Heart left ventricle (tissue), 16 donors: ENCODE measurements around the gene PPP1R2. TPM values are rescaled to one million over a fixed set of nuclear protein-coding genes. Genes with fewer than 3 reads are reported as not detected.
A peak's percentile ranks its signal among the peaks of the same experiment; 100 is the strongest.

Experiments used
- ATAC-seq, 4 donors: fragments of 200-7000 bp; cut with Tn5 transposase; one replicate each; pipeline ENCODE4 v1.9.1; 2020 to 2022; ENCODE audit warnings: moderate library complexity in 4 of 4, mild to moderate bottlenecking in 3 of 4, moderate number of reproducible peaks in 1 of 4
- DNase-seq, 5 donors: peaks; one replicate each; pipeline ENCODE4 v3.0.0-alpha.2; 2020
- H3K27ac ChIP-seq, 12 donors: fragments of 200-600 bp; sonication (generic) in 4 of 12; one replicate each; pipeline versions ENCODE4 v1.5.0 to v1.8.0; 2016 to 2022; ENCODE audit warnings: mild to moderate bottlenecking in 2 of 12
- H3K27me3 ChIP-seq, 9 donors: fragments of 200-600 bp; sonication (generic) in 2 of 9; one replicate each; pipeline versions ENCODE4 v1.5.1 to v1.8.0; 2016 to 2022; ENCODE audit warnings: mild to moderate bottlenecking in 3 of 9
- H3K36me3 ChIP-seq, 9 donors: fragments of 200-600 bp; sonication (generic) in 2 of 9; one replicate each; pipeline versions ENCODE4 v1.5.0 to v1.8.0; 2018 to 2022; ENCODE audit warnings: mild to moderate bottlenecking in 2 of 9
- H3K4me1 ChIP-seq, 12 donors: fragments of 200-600 bp; sonication (generic) in 4 of 12; one replicate each; pipeline versions ENCODE4 v1.5.0 to v1.8.0; 2016 to 2022; ENCODE audit warnings: mild to moderate bottlenecking in 3 of 12
- H3K4me3 ChIP-seq, 12 donors: fragments of 200-600 bp; sonication (generic) in 4 of 12; one replicate each; pipeline versions ENCODE4 v1.5.0 to v1.8.0; 2017 to 2022; ENCODE audit warnings: mild to moderate bottlenecking in 9 of 12, moderate library complexity in 4 of 12
- H3K9me3 ChIP-seq, 12 donors: fragments of 200-600 bp; sonication (generic) in 4 of 12; one replicate each; pipeline versions ENCODE4 v1.5.0 to v1.8.0; 2016 to 2022; ENCODE audit warnings: mild to moderate bottlenecking in 1 of 12
- CTCF ChIP-seq, 12 donors: fragments of 200-600 bp; sonication (generic) in 4 of 12; IDR thresholded peaks; one replicate each; pipeline versions ENCODE4 v1.5.0 to v1.8.0; 2018 to 2022; ENCODE audit warnings: antibody characterized with exemption in 12 of 12, mild to moderate bottlenecking in 5 of 12
- POLR2A ChIP-seq, 2 donors: fragments of 450-650 bp; IDR thresholded peaks; one replicate each; pipeline ENCODE4 v1.6.1; 2017; ENCODE audit warnings: antibody characterized with exemption in 2 of 2, mild to moderate bottlenecking in 2 of 2, moderate library complexity in 2 of 2
- WGBS, 4 donors: extraction: QIAGEN DNeasy Blood & Tissue Kit in 2 of 4; methylation state at CpG; one replicate each; pipeline versions ENCODE4 v1.1.5 to v1.1.7; 2013 to 2018; 5-methylcytosine and 5-hydroxymethylcytosine counted together
- intact Hi-C, 10 donors: fragments of 100-400 bp; cut with DNase I; formaldehyde crosslinking; loops; one replicate each; pipeline versions ENCODE4 v1.11.1 to v1.14.2; 2022
- polyA plus RNA-seq, 2 donors: library from polyadenylated mRNA; stranded (reverse); fragments of 200-250 nt; gene quantifications; one replicate each; pipeline ENCODE4 v1.2.3, GENCODE V29; 2013
- total RNA-seq, 9 donors: library from RNA; depleted of rRNA in 2 of 9; stranded (reverse); fragments of >200 nt in 2 of 9; fragmentation: NEBNext Ultra II Directional in 3 of 9; extraction: Animal tissue kit (Norgen Biotek cat#: 25700) in 3 of 9; gene quantifications; one replicate each; pipeline versions ENCODE4 v1.1.0 to v1.2.4, GENCODE V29; 2016 to 2023
- donor health status: ischemic (EF 13 %, LVEDD 7.1; RV severe dilation, severe dysfunction).
- donor health status: healthy with polysubstance abuse.
- donor health status: DM: no; HTN: yes; CAD: no.
- donor health status: DM: no; HTN: no; CAD: no.
- donor health status: ischemic (EF 25% LVEDD 6.9; RV normal size, moderate dysfunction).
- donor health status: ischemic (EF 25% LVEDD 5.7; RV mildly dilated, moderate dysfunction).
- donor health status: healthy.
- donor health status: DM: yes; HTN: yes; CAD: no.
- donor health status: ischemic (EF 35%, LVEDD 5.7; RV mildly dilated, moderate dysfunction).
- donor health status: nonischemic (EF 11% LVEDD 7.7; RV severe dilation, severe dysfunction).
- donor health status: DM: yes; HTN: yes; CAD: no.
- donor health status: PGD.
- donor health status: ischemic (EF 29% LVEDD 5.4; RV normal size, mild dysfunction).
- donor health status: nonischemic (EF 23%, LVEDD 6.1; RV moderate dilation, normal function).

The PPP1R2 gene
- total and polyA plus RNA-seq, 11 donors = 16.8 to 63.6 (median 43.9) TPM

- ATAC-seq (no peak), DNase-seq (no peak)
- Histone ChIP-seq H3K36me3 (no peaks in the 10 kb centered on the region), H3K27me3 (peaks cover 0 to 10% (median 0%) of the 10 kb centered on the region in 9 donors), H3K27ac (no peak overlapping the region), H3K4me3 (no peak overlapping the region), H3K9me3 (peaks cover 0 to 10% (median 0%) of the 10 kb centered on the region in 12 donors), H3K4me1 (peaks cover 0 to 28% (median 6%) of the 10 kb centered on the region in 12 donors)
- TF ChIP-seq CTCF (IDR thresholded peaks at IDR 0.05) = no peak
- TF ChIP-seq POLR2A (IDR thresholded peaks at IDR 0.05) = no peak
- 66 to 89% (median 74%) methylated on average over 5 of the region's 5 CpGs for WGBS, 4 donors
- intact Hi-C loops = no loop called here
These were observed 44.7 kb upstream of the PPP1R2 start for GRCh38 chr3:195587824-195588223.

- DNase-seq (no peak), ATAC-seq (no peak)
- H3K36me3 ChIP-seq = no peaks in the 10 kb centered on the region
- intact Hi-C loops = no loop called here
- peaks cover 0 to 10% (median 0%) of the 10 kb centered on the region in 12 donors for H3K9me3 ChIP-seq
- H3K27ac ChIP-seq = no peak overlapping the region
- WGBS, 4 donors = 87 to 95% (median 88%) methylated on average over 4 of the region's 4 CpGs
- no peak overlapping the region for H3K4me3 ChIP-seq
- H3K27me3 ChIP-seq = peaks cover 0 to 10% (median 0%) of the 10 kb centered on the region in 9 donors
- TF ChIP-seq CTCF (IDR thresholded peaks at IDR 0.05) (no peak), POLR2A (IDR thresholded peaks at IDR 0.05) (no peak)
- H3K4me1 ChIP-seq = peaks cover 0 to 28% (median 6%) of the 10 kb centered on the region in 12 donors
These were observed 44.3 kb upstream of the PPP1R2 start for GRCh38 chr3:195587406-195587805.

GRCh38 chr3:195584543-195584870, 41.4 kb upstream of the PPP1R2 start:
- Histone ChIP-seq H3K4me3 (peak overlapping the region in 9 of 12 donors; percentile 20 to 55 (median 35)), H3K9me3 (peaks cover 0 to 6% (median 0%) of the 10 kb centered on the region in 12 donors), H3K27ac (peak overlapping the region; percentile 43 to 81 (median 68)), H3K36me3 (peaks cover 0 to 5% (median 0%) of the 10 kb centered on the region in 9 donors), H3K4me1 (peaks cover 0 to 29% (median 9%) of the 10 kb centered on the region in 12 donors), H3K27me3 (peaks cover 0 to 10% (median 0%) of the 10 kb centered on the region in 9 donors)
- DNase-seq (no peak), ATAC-seq (no peak)
- intact Hi-C loops = no loop called here
- TF ChIP-seq CTCF (IDR thresholded peaks at IDR 0.05) (no peak), POLR2A (IDR thresholded peaks at IDR 0.05) (no peak)
- 56 to 63% (median 60%) methylated on average over 4 of the region's 4 CpGs for WGBS, 4 donors

GRCh38 chr3:195583831-195584542, 40.9 kb upstream of the PPP1R2 start, which contains the start of gene APOD:
Gene APOD, minus strand, starts transcription at chr3:195583940. Its CDS starts 4,479 bp downstream, at chr3:195579461.
- H3K4me1 ChIP-seq = peaks cover 0 to 29% (median 9%) of the 10 kb centered on the region in 12 donors
- H3K4me3 ChIP-seq = peak within 1 kb of the TSS in 11 of 12 donors; percentile 2 to 55 (median 36)
- 33 to 49% (median 42%) methylated on average over 16 of the region's 16 CpGs for WGBS, 4 donors
- intact Hi-C loops = no loop called here
- ATAC-seq (peak; percentile 72 to 91 (median 78)), DNase-seq (peak; percentile 65 to 81 (median 76))
- H3K9me3 ChIP-seq = peaks cover 0 to 2% (median 0%) of the 10 kb centered on the region in 12 donors
- H3K27ac ChIP-seq = peak within 1 kb of the TSS; percentile 43 to 81 (median 68)
- peaks cover 0 to 9% (median 0%) of the 10 kb centered on the region in 9 donors for H3K36me3 ChIP-seq
- TF ChIP-seq POLR2A (IDR thresholded peaks at IDR 0.05) (peak in 1 of 2 donors; percentile 20), CTCF (IDR thresholded peaks at IDR 0.05) (no peak)
- peaks cover 0 to 10% (median 0%) of the 10 kb centered on the region in 9 donors for H3K27me3 ChIP-seq
